ENCODE data around the gene ZNF213.

The ZNF213 gene

DNA sequence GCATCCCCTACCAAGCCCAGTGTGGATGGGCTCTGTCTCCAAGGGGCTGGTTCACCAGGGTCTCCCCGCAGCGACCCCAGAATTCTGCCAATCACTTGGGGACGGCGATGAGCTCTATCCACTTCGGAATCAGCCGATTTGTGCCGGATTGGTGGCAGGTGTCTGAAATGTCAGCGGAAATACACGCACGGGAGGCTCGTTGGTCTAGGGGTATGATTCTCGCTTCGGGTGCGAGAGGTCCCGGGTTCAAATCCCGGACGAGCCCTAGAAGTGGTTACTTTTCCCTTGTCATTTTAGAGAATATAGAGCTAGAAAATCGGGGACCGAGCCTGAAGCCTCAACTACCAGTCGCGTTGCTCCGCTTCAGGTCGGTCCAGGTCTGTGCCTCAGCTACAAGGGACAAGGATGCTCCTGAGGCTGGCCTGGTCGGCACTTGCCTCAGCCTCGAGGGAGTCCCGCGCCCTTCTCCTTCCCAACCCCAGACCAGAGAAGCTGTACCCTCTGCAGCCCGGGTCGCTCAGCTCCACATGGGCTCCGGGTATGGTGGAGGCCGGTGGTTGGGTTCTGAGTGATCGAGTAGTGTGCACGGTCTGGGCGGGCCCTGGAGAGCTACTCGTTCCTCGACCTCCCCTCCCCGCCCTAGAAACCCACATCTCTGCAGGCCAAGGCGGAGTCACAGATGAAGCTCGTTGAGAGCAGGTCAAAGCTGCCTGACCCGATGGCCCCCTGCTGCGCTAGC lies 37.2 kb downstream of the ZNF213 start:
- TF ChIP-seq POLR2A (IDR thresholded peaks at IDR 0.05; ENCODE audit: extremely low read depth, insufficient read length) = no peak
- TF ChIP-seq, protein P1, sequence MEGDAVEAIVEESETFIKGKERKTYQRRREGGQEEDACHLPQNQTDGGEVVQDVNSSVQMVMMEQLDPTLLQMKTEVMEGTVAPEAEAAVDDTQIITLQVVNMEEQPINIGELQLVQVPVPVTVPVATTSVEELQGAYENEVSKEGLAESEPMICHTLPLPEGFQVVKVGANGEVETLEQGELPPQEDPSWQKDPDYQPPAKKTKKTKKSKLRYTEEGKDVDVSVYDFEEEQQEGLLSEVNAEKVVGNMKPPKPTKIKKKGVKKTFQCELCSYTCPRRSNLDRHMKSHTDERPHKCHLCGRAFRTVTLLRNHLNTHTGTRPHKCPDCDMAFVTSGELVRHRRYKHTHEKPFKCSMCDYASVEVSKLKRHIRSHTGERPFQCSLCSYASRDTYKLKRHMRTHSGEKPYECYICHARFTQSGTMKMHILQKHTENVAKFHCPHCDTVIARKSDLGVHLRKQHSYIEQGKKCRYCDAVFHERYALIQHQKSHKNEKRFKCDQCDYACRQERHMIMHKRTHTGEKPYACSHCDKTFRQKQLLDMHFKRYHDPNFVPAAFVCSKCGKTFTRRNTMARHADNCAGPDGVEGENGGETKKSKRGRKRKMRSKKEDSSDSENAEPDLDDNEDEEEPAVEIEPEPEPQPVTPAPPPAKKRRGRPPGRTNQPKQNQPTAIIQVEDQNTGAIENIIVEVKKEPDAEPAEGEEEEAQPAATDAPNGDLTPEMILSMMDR (IDR thresholded peaks at IDR 0.05; ENCODE audit: low read depth, low read length) = no peak
- TF ChIP-seq, protein P2, sequence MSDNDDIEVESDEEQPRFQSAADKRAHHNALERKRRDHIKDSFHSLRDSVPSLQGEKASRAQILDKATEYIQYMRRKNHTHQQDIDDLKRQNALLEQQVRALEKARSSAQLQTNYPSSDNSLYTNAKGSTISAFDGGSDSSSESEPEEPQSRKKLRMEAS (IDR thresholded peaks at IDR 0.05; ENCODE audit: low read depth, low read length) = no peak
- no peak for TF ChIP-seq MYC (IDR thresholded peaks at IDR 0.05; ENCODE audit: low read depth, low read length)
- no peak overlapping the region for H3K4me3 ChIP-seq (ENCODE audit: low read depth, low read length)
- peak; percentile 54 for DNase-seq (ENCODE audit: low read depth)

DNA sequence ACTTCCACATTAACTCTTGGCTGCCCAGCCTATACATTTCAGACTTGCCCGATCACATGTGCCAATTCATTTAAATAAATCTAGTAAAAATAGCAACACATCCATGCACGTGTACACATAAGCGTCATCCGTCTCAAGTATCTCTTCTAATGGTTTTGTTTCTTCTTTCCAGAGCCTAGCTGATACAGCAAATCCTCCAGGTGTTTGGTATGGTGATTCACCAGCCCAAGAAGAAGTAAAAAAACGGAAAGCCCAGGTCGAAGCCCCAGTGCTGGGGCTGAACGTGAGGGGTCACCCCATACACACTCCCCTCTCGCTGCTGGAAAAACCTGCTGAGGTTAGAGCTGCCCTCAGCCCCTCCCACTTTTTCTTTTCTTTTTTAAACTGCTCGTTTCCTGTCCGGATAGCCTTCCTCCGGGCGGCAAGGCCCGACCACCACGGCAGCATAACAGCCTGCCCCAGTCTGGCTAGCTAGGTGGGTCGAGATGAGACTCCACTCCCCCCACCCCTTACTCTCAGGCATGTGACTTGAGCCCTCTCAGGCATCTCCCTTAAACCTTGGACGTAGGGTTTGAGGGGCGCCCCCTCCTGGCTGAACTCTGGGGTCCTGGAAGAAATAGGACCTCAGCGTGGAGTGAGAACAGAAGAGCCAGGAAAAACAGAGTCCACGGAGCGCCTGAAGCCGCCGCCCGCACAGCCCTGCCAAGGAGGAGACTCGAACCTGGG lies 39.2 kb downstream of the ZNF213 start:
- DNase-seq (ENCODE audit: low read depth) = peak; percentile 73
- TF ChIP-seq, protein P1 (IDR thresholded peaks at IDR 0.05; ENCODE audit: low read depth, low read length) = peak; percentile 79
- TF ChIP-seq, protein P2 (IDR thresholded peaks at IDR 0.05; ENCODE audit: low read depth, low read length) = peak; percentile 79
- TF ChIP-seq MYC (IDR thresholded peaks at IDR 0.05; ENCODE audit: low read depth, low read length) (no peak), POLR2A (IDR thresholded peaks at IDR 0.05; ENCODE audit: extremely low read depth, insufficient read length) (no peak)
- H3K4me3 ChIP-seq (ENCODE audit: low read depth, low read length) = no peak overlapping the region

DNA sequence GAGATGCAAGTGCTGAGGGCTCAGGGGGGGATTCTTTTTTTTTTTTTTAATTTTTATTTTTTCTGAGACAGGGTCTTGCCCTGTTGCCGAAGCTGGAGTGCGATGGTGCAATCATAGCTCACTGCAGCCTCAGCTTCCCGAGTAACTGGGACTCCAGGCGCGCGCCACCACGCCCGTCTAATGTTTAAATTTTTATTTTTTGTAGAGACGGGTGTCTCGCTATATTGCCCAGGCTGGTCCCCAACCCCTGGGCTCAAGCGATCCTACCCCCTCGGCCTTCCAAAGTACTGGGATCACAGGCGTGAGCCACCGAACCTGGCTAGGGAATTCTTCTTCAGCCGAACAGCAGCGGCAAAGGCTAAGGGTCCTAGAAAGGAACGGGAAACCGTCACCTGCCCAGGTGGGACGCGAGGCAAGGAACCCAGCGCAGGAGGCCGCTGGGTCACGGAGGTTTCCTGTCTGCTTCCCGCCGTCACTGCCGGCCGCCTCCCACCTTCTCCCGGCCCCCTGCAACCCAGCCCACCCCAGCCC lies 39.9 kb downstream of the ZNF213 start:
- TF ChIP-seq, protein P1 (IDR thresholded peaks at IDR 0.05; ENCODE audit: low read depth, low read length) = no peak
- TF ChIP-seq MYC (IDR thresholded peaks at IDR 0.05; ENCODE audit: low read depth, low read length) (no peak), POLR2A (IDR thresholded peaks at IDR 0.05; ENCODE audit: extremely low read depth, insufficient read length) (no peak)
- TF ChIP-seq, protein P2 (IDR thresholded peaks at IDR 0.05; ENCODE audit: low read depth, low read length) = no peak
- no peak overlapping the region for H3K4me3 ChIP-seq (ENCODE audit: low read depth, low read length)
- DNase-seq (ENCODE audit: low read depth) = no peak

DNA sequence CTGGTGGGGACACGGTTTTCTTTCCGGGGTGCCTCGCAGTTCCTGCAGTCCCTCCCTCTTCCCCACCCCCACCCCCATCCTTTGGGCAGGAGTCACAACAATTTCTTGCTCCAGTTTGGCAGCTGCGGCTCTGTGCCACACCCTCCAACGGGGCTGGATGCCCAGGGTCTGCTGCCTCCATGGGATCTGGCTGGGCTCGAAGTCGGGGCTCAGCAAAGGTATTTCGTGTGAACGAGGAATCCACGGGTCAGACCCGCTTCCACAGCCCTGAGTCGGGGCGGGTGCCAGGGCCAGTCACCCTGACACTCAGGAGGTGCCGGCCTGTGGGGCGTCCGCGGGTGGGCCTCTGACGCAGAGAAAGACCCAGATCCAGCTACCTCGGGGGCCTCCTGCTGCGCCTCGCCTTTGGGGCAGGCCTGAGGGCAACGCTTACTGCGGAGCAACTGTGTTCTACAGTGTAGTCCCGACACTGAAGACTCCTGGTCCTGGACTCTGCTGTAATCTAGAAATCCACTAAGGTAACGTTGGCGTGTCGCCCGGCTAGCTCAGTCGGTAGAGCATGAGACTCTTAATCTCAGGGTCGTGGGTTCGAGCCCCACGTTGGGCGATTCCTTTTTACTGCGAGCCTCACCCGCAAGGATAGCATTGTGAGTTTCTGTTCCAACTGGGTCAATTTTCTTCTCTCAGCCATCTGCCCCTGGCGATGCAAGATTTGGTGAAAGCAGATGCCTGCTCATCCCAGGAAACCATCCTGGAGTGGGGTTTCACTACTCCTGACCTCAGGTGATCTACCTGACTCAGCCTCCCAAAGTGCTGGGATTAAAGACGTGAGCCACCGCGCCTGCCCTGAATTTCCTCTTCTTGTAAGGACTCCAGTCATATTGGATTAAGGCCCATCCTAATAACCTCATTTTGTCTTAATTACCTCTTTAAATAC lies 40.6 kb downstream of the ZNF213 start:
- TF ChIP-seq, protein P1 (IDR thresholded peaks at IDR 0.05; ENCODE audit: low read depth, low read length) = no peak
- TF ChIP-seq MYC (IDR thresholded peaks at IDR 0.05; ENCODE audit: low read depth, low read length) (no peak), POLR2A (IDR thresholded peaks at IDR 0.05; ENCODE audit: extremely low read depth, insufficient read length) (no peak)
- TF ChIP-seq, protein P2 (IDR thresholded peaks at IDR 0.05; ENCODE audit: low read depth, low read length) = no peak
- DNase-seq (ENCODE audit: low read depth) = peak; percentile 40
- H3K4me3 ChIP-seq (ENCODE audit: low read depth, low read length) = no peak overlapping the region

DNA sequence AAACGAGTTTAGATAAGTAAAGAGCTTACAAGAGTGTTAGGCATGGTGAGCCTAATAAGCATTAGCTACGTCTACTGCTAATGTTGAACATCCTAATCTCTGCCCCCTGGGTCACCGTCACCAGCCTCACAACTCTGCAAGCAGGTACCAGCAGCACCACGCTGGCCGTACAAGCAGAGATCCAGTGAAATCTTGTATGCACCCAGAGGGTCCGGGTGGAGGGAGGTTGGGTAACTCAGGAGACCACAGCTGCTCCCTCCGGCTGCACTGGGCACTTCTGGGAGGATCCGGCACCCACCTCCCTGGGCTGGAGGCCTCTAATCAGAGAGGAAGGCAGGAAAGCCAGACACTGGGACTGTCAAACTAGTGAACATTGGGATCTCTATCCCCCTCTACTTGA lies 44.8 kb downstream of the ZNF213 start:
- TF ChIP-seq POLR2A (IDR thresholded peaks at IDR 0.05; ENCODE audit: extremely low read depth, insufficient read length) = no peak
- TF ChIP-seq, protein P2 (IDR thresholded peaks at IDR 0.05; ENCODE audit: low read depth, low read length) = no peak
- TF ChIP-seq MYC (IDR thresholded peaks at IDR 0.05; ENCODE audit: low read depth, low read length) = no peak
- TF ChIP-seq, protein P1 (IDR thresholded peaks at IDR 0.05; ENCODE audit: low read depth, low read length) = no peak
- H3K4me3 ChIP-seq (ENCODE audit: low read depth, low read length) = no peak overlapping the region
- DNase-seq (ENCODE audit: low read depth) = no peak

Data from NB4 (cell line).